NCI-H2227 (cell line): ENCODE results near the gene ASNSD1.
A peak's percentile ranks its signal among the peaks of the same experiment; 100 is the strongest.

Source experiments
- DNase-seq: peaks from one replicate; lab custom pipeline; 2025; ENCODE audit not compliant: unreplicated experiment; lab: John Stamatoyannopoulos, UW

Gene ASNSD1

DNA sequence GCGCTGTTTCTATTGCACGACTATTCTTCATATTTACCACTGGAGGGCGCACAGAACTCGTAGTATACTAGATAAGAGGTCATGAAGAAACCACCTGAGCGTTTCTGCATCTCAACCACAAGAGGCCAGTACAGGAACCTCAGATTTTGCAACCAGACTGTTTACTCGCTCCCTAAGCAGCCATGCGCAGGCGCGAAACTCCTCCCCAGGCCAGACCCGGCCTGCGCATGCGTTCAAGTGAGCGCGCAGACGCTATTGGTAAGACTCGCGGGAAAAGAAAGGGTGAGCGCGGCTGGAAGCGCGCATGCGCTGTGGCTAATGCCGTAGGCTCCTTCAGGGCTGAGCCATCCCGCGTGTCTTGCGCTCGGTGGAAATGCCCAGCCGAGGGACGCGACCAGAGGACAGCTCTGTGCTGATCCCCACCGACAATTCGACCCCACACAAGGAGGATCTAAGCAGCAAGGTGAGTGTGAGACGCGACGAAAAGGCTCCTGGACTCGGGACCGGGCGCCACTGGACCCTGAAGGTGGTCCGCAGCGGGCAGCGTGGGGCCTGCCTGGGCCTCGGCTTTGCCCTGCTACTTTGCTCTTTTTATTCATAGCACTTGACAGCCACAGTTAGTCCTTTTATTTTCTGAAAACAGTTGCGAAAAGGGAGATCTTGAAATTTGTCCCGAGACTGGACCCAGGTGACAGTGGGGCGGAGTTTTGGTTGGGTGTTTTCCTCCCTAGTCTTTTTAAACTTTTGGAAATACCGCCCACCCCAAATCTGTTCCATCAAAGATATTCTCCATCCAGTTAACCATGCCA lies at the start of gene ASNSD1:
ASNSD1 (plus strand) TSS at position 312 of the 809 bp plus-strand sequence. CDS start 4,674 bp downstream, outside the sequence.
- peak; percentile 100 for DNase-seq

DNA sequence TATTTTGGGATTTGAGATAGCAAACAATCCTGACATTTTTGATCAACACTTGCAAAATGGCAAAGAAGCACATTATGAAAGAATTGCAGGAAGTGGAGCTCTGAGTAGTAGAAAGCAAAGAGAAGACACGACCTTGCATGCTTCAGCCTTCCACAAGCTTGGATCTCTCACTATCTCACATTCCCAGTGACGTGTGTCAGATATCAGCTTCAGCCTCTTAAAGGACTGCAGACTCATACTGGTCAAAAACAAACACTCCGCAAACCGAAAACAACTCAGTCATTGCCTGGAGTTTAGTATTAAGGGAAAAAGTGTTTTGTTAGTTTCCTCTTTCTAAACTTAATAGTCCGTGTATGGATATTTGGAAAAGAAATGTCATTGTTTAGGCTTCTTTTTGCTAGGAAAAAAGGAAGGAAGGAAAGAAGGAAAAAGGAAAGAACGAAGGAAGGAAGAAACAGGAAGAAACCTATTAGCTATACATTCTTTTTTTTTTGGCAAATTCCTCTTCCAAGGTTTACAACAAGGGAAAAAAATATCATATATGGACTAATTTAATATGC lies 48.1 kb upstream of the ASNSD1 start:
- DNase-seq, result no peak

DNA sequence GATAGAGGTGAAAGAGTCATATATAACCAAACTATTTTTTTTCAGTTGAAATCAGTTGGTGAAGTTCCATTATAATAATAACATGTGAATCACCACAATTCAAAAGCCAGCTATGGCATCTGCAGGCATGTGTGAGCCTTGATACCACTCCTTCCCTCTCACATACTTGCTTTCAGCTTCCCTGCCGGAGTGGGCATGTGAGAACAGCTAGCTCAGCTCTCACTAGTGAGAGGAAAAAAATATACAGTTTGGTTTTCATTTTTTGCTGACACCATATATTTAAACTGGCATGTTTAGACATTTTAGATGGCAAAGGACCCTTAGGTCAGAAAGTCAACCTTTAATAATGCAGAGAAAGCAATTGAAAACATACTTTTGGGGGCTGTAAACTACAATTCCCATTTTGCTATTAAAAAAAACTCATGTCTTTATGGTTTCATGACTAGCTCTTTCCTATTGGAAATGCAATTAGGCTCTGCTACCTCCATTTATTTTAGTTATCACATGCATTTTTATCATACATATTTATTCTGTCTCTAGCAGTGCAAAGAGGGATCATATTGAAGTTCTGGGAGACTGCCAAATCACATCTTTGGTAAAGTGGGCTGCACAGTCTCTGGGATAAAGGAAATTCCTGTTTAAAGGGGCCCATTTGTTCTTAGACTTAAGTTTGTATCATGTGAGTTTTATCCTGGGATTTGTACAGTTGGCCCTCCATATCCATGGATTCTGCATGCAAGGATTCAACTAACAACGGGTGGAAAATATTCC lies 47.4 kb upstream of the ASNSD1 start:
- DNase-seq, result peak; percentile 54

DNA sequence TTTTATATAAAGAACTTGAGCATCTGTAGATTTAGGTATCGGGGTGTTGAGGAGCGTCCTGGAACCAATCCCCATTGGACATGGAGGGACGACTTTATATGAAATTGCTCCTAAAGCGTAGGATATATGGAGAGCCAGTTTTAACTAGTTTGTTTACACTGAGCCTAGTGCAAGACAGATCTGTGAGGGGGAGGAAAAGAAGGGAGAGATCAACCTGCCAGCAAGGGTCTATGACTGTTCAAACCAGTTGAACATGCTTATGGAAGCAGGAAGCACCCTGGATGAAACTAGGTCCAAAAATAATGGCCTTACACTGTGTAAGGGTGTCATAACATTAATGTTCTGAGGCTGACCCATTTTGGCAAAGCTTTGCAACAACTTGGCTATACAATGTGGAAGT lies 46.7 kb upstream of the ASNSD1 start:
- DNase-seq, result no peak

DNA sequence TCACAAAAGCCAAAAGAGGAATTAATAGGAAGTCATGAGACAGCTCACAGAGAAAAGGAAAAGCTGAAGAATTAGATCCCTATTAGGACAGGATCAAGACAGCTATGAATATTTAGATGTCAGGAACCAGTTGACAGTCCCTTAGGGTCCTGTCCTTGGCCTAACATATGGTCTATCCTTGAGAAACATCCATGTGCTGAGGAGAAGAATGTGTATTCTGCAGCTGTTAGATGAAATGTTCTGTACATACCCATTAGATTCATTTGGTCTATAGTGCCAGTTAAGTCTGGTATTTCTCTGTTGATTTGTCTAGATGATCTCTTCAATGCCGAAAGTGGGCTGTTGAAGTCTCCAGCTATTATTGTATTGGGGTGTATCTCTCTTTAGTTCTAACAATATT lies 43.1 kb upstream of the ASNSD1 start:
- no peak for DNase-seq

DNA sequence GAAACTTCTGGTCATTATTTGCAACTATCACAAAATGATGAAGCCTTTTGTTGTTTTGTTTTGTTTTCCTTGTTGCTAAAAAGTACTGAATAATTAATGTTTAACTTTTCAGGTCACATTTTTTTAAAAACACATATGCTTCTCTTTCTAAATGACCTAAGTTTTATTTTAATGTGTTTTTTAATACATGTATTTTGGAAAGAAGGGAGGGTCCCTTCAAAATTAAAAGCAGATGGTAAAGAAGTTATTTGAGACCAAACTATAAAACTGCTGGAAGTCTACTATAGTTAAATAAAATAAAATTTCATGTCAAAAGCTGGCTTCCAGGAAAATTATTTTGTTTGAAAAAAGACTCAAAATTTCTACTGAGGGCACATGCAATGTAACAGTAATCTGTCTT lies 39.5 kb upstream of the ASNSD1 start:
- no peak for DNase-seq

DNA sequence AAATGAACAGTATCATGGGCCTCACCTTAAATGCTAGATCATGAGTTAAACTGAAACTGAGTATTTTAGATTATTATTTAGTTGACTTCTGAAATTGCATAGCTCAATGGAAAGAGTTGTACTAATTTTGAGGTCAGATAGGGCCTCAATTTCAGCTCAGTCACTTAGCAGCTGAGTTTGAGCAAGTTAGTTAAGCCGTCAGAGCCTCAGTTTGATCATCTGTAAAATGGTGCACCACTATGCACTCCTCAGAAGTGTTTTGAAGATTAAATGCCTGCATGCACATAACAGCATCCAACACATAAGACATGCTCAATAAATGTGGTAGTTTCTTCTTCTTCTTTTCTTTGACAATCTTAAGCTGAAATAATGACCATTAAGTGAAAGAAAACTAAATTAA lies 38.2 kb upstream of the ASNSD1 start:
- DNase-seq, result no peak

DNA sequence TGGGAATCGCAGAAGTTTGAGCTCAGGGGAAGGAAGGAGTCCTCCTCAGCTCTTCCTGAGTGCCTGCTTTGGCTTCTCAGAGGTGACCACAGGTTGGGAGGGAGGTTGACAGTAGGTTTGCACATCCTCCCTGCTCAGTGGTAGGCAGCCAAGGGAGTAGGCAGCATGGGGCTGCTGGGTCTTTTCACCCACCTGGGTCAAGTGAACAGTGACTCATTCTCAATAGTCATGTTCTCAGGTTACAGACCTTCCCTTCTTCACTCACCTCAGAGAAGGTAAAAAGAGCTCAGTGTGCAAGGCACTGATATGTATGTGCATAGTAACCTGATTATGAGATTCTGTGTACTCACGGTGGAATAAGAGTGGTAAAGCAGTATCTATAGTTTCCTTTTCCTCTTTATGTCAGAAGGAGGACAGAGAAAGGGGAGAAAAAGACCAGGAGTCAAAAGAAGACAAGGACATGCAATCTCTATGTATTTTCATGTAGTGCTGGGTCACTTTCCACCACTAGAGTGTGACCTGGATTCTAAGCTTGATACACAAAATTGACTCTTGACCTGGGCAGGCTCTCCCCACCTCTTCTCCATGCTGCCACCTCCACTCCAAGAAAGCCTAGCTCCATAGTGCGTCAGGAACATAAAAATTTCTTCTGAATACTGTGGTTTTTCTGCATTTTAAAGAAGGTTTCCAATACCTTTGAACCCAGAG lies 36.5 kb upstream of the ASNSD1 start:
- no peak for DNase-seq

DNA sequence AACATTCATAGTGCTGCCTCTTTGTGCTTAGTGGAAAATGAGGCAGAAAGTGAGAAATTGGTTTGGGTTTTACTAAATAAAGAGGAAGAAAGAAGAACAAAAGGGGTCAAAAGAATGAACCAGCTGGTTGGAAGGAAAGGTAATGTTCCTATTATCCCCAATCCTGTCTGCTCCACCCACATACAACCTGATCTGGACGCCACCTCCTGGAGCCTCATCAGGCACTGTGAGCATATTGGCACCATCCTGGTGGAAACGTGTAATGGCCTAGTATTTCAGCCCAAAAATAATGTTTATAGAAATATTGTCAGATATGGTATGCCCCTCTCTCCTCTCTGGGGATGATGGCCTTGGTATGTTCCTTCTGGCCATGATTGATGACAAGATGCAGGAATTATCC lies 35.6 kb upstream of the ASNSD1 start:
- no peak for DNase-seq

DNA sequence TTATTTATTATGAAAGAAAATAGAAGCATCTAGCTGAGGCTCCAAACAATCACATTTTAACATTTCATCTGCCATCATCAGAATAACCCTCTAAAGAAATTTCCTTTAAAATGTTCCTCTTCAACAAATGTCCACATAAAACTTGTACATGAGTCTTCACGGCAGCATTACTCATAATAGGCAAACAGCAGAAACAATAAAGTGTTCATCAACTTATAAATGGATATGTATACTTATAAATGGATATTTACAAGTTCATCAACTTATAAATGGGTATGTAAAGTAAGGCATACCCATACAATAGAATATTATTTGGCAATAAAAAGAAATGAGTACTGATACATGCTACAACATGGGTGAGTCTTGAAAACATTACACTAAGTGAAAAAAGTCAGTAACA lies 33.5 kb upstream of the ASNSD1 start:
- DNase-seq, result no peak

DNA sequence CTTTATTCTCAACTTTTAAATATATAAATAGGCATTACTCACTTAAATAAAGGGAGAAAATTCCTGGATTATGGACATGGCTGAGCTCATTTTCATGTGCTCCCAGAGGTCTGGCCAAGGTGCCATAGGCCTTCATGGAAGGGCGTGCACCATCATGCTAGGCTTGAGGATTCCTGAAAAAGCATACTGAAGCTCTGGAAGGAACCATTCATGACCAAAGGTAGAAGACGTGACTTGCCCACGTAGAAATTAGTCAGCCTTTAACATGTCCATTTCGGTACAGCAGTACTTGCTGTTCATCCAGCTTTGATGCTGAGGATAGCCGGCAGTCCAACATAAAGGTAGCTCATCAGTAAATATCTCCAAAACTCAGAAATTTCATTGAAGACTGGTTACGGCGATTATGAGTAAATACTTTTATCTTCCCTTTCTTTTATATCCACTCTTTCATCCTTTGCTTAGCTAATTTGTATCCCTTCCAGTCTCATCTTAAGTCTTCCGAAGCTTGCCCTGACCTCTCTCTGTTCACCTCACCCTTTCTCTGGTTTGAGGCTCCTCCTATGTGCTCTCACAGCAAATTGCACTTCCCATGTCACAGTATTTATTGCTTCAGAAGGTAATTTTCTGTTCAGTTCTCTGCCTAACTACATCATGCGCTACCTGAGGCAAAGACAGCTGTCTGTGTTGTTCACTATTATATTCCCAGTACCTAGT lies 32.3 kb upstream of the ASNSD1 start:
- DNase-seq, result no peak

DNA sequence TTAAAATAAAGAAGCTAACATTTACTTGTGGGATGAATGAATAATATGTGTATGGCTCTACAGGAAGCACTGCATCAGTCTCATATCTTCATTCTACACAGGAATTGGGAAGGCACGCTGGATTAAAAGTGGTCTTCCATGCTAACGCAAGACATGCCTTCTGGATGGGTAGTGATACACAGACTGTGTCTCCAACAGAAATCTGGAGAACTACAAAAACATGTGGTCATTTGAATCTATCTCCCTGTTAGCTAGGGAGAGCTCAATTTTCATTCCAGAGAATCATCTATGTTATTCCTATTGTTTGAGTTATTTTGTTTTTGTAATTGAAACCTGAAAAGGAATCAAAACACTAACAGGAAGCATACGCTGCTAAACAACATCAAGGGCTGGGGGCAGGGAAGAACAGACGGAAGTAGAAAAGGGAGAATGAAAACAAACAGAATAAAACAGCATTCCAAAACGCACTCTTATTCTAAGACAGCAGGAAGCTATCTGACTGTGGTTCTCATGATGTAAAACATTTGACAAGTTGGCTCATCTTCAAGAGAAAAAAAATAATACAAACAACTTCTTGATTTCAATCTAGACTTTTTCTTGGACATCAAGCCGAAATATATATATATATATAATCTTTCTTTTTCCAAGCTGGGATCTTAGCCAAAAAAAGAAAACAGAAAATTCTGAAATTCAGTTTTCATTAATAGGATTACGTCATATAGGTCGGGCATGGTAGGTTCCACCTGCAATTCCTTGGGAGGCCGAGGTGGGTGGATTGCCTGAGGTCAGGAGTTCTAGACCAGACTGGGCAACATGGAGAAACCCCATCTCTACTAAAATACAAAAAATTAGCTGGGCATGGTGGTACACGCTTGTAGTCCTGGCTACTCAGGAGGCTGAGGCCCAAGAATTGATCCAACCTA lies 31.5 kb upstream of the ASNSD1 start:
- DNase-seq, result no peak

DNA sequence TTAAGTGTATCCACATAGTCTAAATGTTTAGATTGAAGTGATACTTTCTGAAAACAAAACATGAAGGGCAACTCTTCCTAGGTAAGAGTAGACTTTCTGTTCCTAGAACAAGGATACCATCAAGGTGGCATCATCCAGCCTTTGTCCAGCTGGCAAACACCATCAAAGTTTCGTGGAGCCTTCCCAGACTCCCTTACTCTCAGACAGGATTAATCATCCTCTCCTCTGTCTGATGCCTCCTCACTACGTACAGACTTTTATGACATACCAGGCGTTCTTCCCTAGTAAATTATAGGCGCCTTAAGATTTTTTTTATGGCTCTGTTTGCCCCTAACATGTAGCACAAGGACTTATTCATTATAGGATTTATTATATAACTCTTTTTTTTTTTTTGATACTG lies 29.4 kb upstream of the ASNSD1 start:
- no peak for DNase-seq

DNA sequence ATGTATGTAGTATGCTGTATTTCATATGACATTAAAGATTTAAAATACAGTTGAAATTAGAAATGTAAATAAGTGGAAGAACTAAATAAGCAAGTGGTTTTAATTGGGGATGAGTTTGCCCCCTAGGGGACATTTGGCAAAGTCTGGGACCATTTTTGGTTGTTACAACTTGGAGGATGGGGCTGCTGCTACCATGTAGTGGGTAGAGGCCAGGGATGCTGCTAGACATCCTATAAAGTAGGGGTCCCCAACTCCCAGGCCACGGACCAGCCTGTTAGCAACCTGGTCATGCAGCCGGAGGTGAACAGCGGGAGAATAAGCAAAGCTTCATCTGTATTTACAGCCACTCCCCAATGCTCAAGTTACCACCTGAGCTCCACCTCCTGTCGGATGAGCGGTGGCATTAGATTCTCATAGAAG lies 27.9 kb upstream of the ASNSD1 start:
- DNase-seq, result no peak

DNA sequence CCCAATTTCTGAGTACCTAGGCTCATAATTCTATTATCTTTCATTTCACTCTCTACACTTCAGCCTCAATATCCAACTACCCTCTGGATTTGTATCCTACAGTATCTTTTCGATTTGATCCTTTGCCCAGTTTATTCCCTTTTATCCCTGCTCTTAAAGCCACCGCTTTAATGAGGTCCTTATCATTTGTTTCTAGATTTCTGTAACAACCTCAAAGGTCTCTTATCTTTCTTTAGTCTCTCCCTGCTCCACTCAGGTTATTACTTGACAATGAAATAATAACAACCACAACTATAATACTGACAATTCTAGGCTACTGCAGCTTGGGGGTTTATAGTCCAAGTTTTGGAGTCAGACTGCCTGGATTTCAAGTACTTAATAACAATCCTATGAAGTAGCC lies 25.9 kb upstream of the ASNSD1 start:
- no peak for DNase-seq

DNA sequence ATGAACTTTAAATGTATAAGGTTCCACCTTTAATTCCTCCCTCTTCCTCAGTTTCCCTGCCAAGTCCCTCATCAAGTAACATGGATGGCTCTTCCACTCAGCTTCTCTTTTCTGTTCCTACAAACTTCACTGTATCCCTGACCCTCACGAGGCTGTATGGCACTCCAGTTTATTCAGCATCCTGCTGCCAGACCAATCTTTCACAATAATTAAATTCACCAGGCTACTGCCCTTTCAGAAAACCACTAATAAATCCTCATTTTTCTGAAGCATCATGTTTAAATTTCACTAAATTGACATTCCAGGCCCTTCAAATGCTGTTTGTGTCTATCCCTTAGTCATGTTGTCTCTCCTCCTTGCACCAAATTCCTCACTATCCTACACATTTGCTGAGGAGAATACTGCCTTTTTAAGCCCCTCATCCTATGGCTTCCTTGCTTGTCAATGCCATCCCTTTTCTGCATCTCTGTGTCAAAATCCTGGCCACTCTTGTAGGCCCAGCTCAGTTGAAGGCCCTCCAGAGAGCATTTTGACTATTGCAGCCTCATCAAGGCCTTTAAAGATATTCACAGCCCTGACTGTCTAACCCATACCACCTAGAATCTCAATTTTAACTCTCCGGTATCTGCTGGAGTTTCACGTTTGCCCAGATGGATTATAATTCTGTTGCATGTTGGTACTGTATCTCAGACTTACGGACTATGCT lies 22.8 kb upstream of the ASNSD1 start:
- DNase-seq, result no peak

DNA sequence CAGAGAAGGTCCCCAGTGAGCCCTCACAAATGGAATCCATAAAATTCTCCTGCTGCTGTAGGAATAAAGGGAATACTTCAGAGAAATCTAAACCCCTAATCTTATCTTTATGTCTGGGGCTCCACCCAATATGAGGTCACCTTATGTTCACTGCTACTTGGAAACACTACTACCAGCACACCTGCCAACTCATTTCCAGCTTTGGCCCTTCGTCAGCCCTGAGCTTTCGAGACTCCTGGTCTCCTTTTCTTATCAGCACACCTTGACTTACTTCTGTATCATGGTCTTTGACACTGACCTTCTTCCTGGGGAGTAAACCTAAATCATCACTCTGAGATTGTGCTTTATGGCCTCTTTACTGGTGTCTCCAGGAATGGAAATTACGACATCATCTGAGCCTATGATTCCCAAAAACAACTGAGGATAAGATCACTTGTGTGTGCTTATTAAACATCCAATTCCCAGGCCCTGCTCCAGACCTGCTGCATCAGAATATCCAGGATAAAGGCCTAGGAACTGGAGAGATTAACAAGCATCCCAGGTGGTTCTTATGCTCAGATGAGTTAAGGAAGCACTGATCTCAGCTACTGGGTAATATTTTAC lies 22.2 kb upstream of the ASNSD1 start:
- no peak for DNase-seq

DNA sequence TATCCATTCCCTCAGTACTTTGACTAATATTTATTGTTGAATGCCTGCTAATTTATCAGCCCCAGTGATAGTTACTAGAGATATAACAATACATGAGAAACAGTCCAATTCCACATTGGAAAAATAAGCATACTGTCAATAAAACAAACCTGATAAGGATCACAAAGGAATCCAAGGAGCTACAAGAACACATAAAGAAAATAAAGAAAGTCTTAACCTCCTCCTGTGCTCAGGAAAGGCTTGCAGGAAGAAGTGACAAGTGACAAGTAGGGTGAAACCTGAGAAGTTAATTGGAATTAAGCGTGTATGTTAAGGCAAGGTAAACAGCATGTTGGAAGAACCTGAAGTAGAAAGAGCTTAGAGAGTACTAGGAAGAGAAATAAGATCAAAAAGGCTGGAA lies 20.3 kb upstream of the ASNSD1 start:
- DNase-seq, result no peak

DNA sequence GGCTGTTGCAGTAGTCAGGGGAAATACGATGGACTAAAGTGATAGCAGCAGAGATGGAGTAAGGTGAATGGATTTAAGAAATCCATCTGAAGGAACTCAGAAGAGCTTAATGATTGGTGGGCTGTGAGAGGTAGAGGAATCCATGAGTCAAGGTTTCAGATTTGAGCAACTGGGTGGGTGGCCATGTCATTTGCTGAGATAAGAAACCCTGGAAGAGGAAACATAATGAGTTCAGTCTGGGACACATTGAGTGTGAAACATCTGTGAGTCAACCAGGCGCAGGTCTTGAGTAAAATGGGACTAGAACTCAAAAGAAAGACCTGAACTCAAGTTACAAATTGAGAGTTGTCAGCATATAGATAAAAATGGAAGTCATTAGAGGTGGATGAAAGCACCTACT lies 19.7 kb upstream of the ASNSD1 start:
- DNase-seq, result no peak
